Measurements from ENCODE around the gene IFNAR1.

DNA sequence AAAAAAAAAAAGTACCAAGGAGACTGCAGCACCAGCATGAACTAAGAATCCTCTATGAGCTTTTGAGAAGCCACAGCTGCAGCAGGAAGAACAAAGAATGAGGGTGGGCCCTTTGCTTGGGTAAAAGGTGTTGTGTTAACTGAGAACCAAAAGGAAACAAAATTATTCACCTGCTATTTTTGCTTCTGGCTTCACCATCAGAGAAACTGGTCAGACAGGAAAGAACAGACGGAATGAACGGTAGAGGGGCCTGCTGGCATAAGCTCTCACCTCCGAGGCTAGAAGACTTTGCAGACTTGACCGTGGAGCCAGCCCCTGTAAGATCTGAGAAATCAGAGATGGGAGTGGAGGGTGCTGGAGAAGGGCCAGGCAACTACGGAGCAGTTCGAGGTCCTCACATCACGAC lies 31.0 kb upstream of the IFNAR1 start:
- TF ChIP-seq, protein P1, sequence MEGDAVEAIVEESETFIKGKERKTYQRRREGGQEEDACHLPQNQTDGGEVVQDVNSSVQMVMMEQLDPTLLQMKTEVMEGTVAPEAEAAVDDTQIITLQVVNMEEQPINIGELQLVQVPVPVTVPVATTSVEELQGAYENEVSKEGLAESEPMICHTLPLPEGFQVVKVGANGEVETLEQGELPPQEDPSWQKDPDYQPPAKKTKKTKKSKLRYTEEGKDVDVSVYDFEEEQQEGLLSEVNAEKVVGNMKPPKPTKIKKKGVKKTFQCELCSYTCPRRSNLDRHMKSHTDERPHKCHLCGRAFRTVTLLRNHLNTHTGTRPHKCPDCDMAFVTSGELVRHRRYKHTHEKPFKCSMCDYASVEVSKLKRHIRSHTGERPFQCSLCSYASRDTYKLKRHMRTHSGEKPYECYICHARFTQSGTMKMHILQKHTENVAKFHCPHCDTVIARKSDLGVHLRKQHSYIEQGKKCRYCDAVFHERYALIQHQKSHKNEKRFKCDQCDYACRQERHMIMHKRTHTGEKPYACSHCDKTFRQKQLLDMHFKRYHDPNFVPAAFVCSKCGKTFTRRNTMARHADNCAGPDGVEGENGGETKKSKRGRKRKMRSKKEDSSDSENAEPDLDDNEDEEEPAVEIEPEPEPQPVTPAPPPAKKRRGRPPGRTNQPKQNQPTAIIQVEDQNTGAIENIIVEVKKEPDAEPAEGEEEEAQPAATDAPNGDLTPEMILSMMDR (IDR thresholded peaks at IDR 0.05; ENCODE audit: poor library complexity) = no peak
- TF ChIP-seq EZH2phosphoT487 (IDR thresholded peaks at IDR 0.05; ENCODE audit: low read depth, severe bottlenecking, unreplicated experiment) (no peak), EZH2 (IDR thresholded peaks at IDR 0.05; ENCODE audit: borderline replicate concordance) (no peak)

Measured in hepatocyte (in vitro differentiated cells).